GM12878 (cell line): ENCODE data around the gene CELSR1. TPM values are rescaled to one million over a fixed set of nuclear protein-coding genes. Genes with fewer than 3 reads are reported as not detected.
"Not testable (repeated sequence)": the region's sequence is repeated elsewhere in the genome, so short reads cannot be mapped to it uniquely, and the experiment has no call there.

Experiments used
- ATAC-seq: fragments of 200-7000 bp; cut with Tn5 transposase; 3 replicates; pipeline ENCODE4 v1.9.1; 2020; ENCODE audit warnings: mild to moderate bottlenecking, moderate library complexity
- BruUV-seq: library from RNA; stranded (reverse); fragments of 400-500 nt; replicated peaks from 2 replicates; lab custom pipeline; 2021; lab: Mats Ljungman, UMichigan
- CTCF ChIA-PET: fragments of 300-600 bp; sonication (Branson Sonifier 250); formaldehyde crosslinking; extraction: SDS; loops from one replicate; lab custom pipeline; 2021; ENCODE audit warnings: inconsistent platforms; lab: Yijun Ruan, JAX
- POLR2A ChIA-PET: fragments of 350-600 bp; formaldehyde crosslinking; extraction: SDS; loops from one replicate; lab custom pipeline; 2021; ENCODE audit warnings: inconsistent platforms; lab: Charles Lee
- RAD21 ChIA-PET: fragments of 300-600 bp; sonication (Branson Sonifier 250); formaldehyde crosslinking; loops from one replicate; lab custom pipeline; 2023; ENCODE audit warnings: antibody characterized with exemption; ENCODE audit not compliant: unreplicated experiment; lab: Charles Lee
- SMC1A ChIA-PET: fragments of 300-600 bp; sonication (Branson Sonifier 250); formaldehyde crosslinking; loops from one replicate; lab custom pipeline; 2023; ENCODE audit not compliant: unreplicated experiment, uncharacterized antibody; lab: Charles Lee
- DNase-seq: peaks from one replicate; pipeline ENCODE4 v3.0.0-alpha.2; 2011; ENCODE audit warnings: low read depth, low spot score
- FAIRE-seq: peaks from 3 replicates; lab custom pipeline; 2011; peaks lifted over from hg19 to GRCh38; lab: Jason Lieb, UNC
- H2AFZ ChIP-seq: 2 replicates; pipeline ENCODE4 v1.6.0; 2011; ENCODE audit warnings: low read depth, low read length, control low read depth; ENCODE audit not compliant: control insufficient read depth
- H3K27ac ChIP-seq: 2 replicates; pipeline ENCODE4 v1.5.1; 2011; ENCODE audit warnings: control low read depth; ENCODE audit not compliant: control insufficient read depth, insufficient read depth
- H3K27me3 ChIP-seq, 2 experiments: replicated peaks in 1 of 2; 2 replicates each; pipeline versions ENCODE4 v1.6.0 to v1.6.1; 2011; ENCODE audit warnings: low read length in 1 of 2; ENCODE audit not compliant: control insufficient read depth in 2 of 2, insufficient read depth in 2 of 2
- H3K36me3 ChIP-seq, 2 experiments: 2 replicates each; pipeline ENCODE4 v1.5.1; 2011; ENCODE audit warnings: low read length in 1 of 2; ENCODE audit not compliant: control insufficient read depth in 2 of 2, insufficient read depth in 2 of 2
- H3K4me1 ChIP-seq: 2 replicates; pipeline ENCODE4 v1.6.1; 2011; ENCODE audit warnings: mild to moderate bottlenecking, low read length, moderate library complexity, mixed read lengths; ENCODE audit not compliant: control insufficient read depth, insufficient read depth
- H3K4me2 ChIP-seq: 2 replicates; pipeline ENCODE4 v1.6.0; 2011; ENCODE audit warnings: control low read depth; ENCODE audit not compliant: control insufficient read depth, insufficient read depth
- H3K4me3 ChIP-seq: fragments of 200-600 bp; sonication (generic); 2 replicates; pipeline ENCODE4 v1.5.1; 2016
- H3K79me2 ChIP-seq: 2 replicates; pipeline ENCODE4 v1.6.0; 2011; ENCODE audit warnings: low read length; ENCODE audit not compliant: control insufficient read depth, insufficient read depth
- H3K9ac ChIP-seq: 2 replicates; pipeline ENCODE4 v1.8.0; 2011; ENCODE audit warnings: low read length, control low read depth, mixed read lengths; ENCODE audit not compliant: control insufficient read depth, insufficient read depth
- H3K9me3 ChIP-seq: replicated peaks from 3 replicates; pipeline ENCODE4 v1.5.1; 2011; ENCODE audit warnings: mild to moderate bottlenecking, low read length; ENCODE audit not compliant: control insufficient read depth, insufficient read depth
- H4K20me1 ChIP-seq: 2 replicates; pipeline ENCODE4 v1.6.0; 2011; ENCODE audit not compliant: control insufficient read depth, insufficient read depth
- EGR1 ChIP-seq, 2 experiments: IDR thresholded peaks; 1 replicate in 1 of 2; 2 replicates in 1 of 2; pipeline ENCODE4 v1.6.1; 2011 to 2012; ENCODE audit warnings: low read depth in 2 of 2, low read length in 2 of 2, borderline replicate concordance in 1 of 2, mild to moderate bottlenecking in 1 of 2, moderate library complexity in 1 of 2
- FOS ChIP-seq: IDR thresholded peaks from 3 replicates; pipeline ENCODE4 v1.6.1; 2011; ENCODE audit warnings: borderline replicate concordance; ENCODE audit not compliant: insufficient read length; ENCODE audit errors: extremely low read depth
- GABPA ChIP-seq: IDR thresholded peaks from 2 replicates; pipeline ENCODE4 v1.6.1; 2014; ENCODE audit warnings: antibody characterized with exemption, low read depth, mild to moderate bottlenecking, inconsistent platforms
- MEF2B ChIP-seq: fragments of 450-650 bp; IDR thresholded peaks from 2 replicates; pipeline ENCODE4 v1.6.1; 2018; ENCODE audit warnings: mild to moderate bottlenecking, moderate library complexity; ENCODE audit not compliant: partially characterized antibody, poor library complexity, severe bottlenecking
- SMARCA5 ChIP-seq: fragments of 450-650 bp; IDR thresholded peaks from 2 replicates; pipeline ENCODE4 v1.6.1; 2017; ENCODE audit warnings: mild to moderate bottlenecking
- ZBTB33 ChIP-seq: fragments of 450-650 bp; IDR thresholded peaks from 2 replicates; pipeline ENCODE4 v1.6.1; 2017; ENCODE audit warnings: mild to moderate bottlenecking
- WGBS: methylation state at CpG from one replicate; pipeline ENCODE4 v1.1.6; 2016; ENCODE audit warnings: low lambda C conversion rate; ENCODE audit not compliant: insufficient replicate concordance, insufficient coverage; ENCODE audit errors: missing lambda C conversion rate; 5-methylcytosine and 5-hydroxymethylcytosine counted together
- in situ Hi-C: fragments of 300-500 bp; cut with MboI; formaldehyde crosslinking; loops from 9 replicates; pipeline ENCODE4 v1.14.3; 2018; ENCODE audit warnings: mixed read lengths
- intact Hi-C: fragments of 100-400 bp; cut with micrococcal nuclease; formaldehyde crosslinking; loops from one replicate; pipeline ENCODE4 v1.14.2; 2022; ENCODE audit not compliant: unreplicated experiment
- polyA plus RNA-seq, 11 experiments: library from polyadenylated mRNA; depleted of rRNA in 4 of 11; unstranded in 6 of 11; stranded (reverse) in 5 of 11; fragments of >200 nt; fragmentation: Nextera tagmentation in 4 of 11; fragmentation: Illumina TruSeq in 1 of 11; extraction: Ambion mirVana in 4 of 11; extraction: Trizol in 1 of 11; gene quantifications; 1 replicate in 1 of 11; 2 replicates in 10 of 11; pipeline versions ENCODE4 v1.2.1 to v1.2.3, GENCODE V29; 2011 to 2016; ENCODE audit warnings: inconsistent platforms in 2 of 11, missing spikeins in 2 of 11, low read depth in 1 of 11
- total RNA-seq, 4 experiments: library from RNA; depleted of rRNA in 3 of 4; stranded (reverse); fragments of >200 nt in 3 of 4; fragmentation: Illumina TruSeq in 1 of 4; extraction: Trizol in 1 of 4; gene quantifications; 2 replicates each; pipeline versions ENCODE4 v1.2.1 to v1.2.3, GENCODE V29; 2013 to 2021
- TF ChIP-seq, protein P1 (sequence below): fragments of 450-650 bp; conservative IDR thresholded peaks from 2 replicates; pipeline ENCODE4 v1.6.1; 2017; ENCODE audit warnings: mild to moderate bottlenecking, moderate library complexity
- TF ChIP-seq, protein P2 (sequence below): fragments of 150-350 bp; IDR thresholded peaks from 2 replicates; pipeline ENCODE4 v1.6.1; 2014; ENCODE audit warnings: mild to moderate bottlenecking, low read depth, low read length

Gene CELSR1
- total and polyA plus RNA-seq, 10 of the 15 experiments (the other 5 are each of a cell fraction or from before 2014, with no cell fraction given), result 0.05 to 1.7 (median 0.35) TPM; not detected in 2

DNA sequence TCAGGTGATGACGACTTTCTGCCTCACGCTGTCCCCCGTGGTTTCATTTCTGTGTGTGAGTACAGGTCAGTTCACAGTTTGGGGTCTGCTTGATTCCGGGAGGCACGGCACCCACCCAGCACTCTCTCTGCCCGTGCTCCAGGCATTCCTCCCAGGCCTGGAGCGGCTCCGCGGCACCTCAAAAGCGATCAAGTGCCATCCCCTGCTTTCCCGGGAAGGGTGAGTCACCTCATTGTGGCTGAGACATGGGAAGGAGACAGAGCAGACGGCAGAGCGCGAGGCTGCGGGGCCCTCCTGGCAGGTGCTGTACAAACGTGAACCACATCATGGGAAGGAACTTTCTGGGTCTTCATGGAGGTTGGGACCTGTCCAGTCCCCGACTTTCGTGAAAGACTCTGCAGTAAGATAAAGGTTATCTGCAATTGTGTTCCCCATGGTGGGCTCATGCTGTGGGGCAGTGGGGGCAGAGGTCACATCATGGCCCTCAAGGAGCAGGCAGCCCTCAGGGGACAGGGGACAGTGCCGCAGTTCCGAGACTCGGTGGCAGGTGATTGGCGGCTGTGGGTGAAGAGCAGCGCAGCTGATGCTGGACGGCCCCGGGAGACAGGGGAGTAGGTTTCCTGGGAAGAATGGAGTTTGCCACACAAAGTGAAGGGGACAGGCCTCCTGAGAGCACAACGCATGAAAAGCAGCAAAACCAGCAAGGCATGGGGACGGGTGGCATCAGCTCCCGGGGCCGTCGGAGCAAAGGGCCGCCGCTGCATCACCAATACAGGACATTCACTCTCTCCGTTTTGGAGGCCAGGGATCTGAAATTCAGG, 65.3 kb downstream of the CELSR1 start:
- ATAC-seq (no peak), DNase-seq (no peak), FAIRE-seq (no peak)
- SMC1A ChIA-PET, result no interaction called here
- Histone ChIP-seq H3K4me1 (no peaks in the 10 kb centered on the region), H4K20me1 (no peaks in the 10 kb centered on the region), H2AFZ (no peak overlapping the region), H3K27ac (no peak overlapping the region), H3K4me3 (no peak overlapping the region), H3K9me3 (no peaks in the 10 kb centered on the region; the same call in 1 of the 3 replicates), H3K36me3 (no peaks in the 10 kb centered on the region), H3K79me2 (no peaks in the 10 kb centered on the region), H3K27me3 (no peaks in the 10 kb centered on the region; a peak in 1 of 4 replicates), H3K9ac (no peak overlapping the region), H3K4me2 (no peak overlapping the region)
- RAD21 ChIA-PET, result no interaction called here
- CTCF ChIA-PET, result no interaction called here
- POLR2A ChIA-PET, result no interaction called here
- TF ChIP-seq, protein P1, sequence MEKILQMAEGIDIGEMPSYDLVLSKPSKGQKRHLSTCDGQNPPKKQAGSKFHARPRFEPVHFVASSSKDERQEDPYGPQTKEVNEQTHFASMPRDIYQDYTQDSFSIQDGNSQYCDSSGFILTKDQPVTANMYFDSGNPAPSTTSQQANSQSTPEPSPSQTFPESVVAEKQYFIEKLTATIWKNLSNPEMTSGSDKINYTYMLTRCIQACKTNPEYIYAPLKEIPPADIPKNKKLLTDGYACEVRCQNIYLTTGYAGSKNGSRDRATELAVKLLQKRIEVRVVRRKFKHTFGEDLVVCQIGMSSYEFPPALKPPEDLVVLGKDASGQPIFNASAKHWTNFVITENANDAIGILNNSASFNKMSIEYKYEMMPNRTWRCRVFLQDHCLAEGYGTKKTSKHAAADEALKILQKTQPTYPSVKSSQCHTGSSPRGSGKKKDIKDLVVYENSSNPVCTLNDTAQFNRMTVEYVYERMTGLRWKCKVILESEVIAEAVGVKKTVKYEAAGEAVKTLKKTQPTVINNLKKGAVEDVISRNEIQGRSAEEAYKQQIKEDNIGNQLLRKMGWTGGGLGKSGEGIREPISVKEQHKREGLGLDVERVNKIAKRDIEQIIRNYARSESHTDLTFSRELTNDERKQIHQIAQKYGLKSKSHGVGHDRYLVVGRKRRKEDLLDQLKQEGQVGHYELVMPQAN, result no peak
- no peak for TF ChIP-seq EGR1 (IDR thresholded peaks at IDR 0.05; ENCODE audit: borderline replicate concordance in 1 of 2, low read depth in 2 of 2, low read length in 2 of 2)
- no peak for TF ChIP-seq MEF2B
- TF ChIP-seq GABPA, result no peak
- no peak for TF ChIP-seq ZBTB33
- TF ChIP-seq, protein P2, sequence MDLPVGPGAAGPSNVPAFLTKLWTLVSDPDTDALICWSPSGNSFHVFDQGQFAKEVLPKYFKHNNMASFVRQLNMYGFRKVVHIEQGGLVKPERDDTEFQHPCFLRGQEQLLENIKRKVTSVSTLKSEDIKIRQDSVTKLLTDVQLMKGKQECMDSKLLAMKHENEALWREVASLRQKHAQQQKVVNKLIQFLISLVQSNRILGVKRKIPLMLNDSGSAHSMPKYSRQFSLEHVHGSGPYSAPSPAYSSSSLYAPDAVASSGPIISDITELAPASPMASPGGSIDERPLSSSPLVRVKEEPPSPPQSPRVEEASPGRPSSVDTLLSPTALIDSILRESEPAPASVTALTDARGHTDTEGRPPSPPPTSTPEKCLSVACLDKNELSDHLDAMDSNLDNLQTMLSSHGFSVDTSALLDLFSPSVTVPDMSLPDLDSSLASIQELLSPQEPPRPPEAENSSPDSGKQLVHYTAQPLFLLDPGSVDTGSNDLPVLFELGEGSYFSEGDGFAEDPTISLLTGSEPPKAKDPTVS, result no peak
- TF ChIP-seq FOS, result no peak
- TF ChIP-seq SMARCA5, result no peak
- WGBS, result 63% methylated on average over 33 of the region's 33 CpGs
- BruUV-seq, result no TSS peak
- in situ Hi-C loops (no loop called here), intact Hi-C loops (no loop called here)

GRCh38 chr22:46471330-46471729, 66.1 kb downstream of the CELSR1 start:
- BruUV-seq, H3K27me3 ChIP-seq, intact Hi-C loops, POLR2A ChIA-PET, FAIRE-seq, H3K4me1 ChIP-seq, SMC1A ChIA-PET, H3K9ac ChIP-seq, H2AFZ ChIP-seq, CTCF ChIA-PET, ATAC-seq, H3K27ac ChIP-seq, H3K4me2 ChIP-seq, in situ Hi-C loops, H3K79me2 ChIP-seq, H3K4me3 ChIP-seq, DNase-seq, RAD21 ChIA-PET, H3K9me3 ChIP-seq, H4K20me1 ChIP-seq, H3K36me3 ChIP-seq: not testable (repeated sequence)
- WGBS, result 67% methylated on average over 6 of the region's 6 CpGs
